ENCODE results near the gene MYEOV.

Gene MYEOV

GRCh38 chr11:69286374-69287371 is 7.3 kb upstream of the MYEOV start:
- H3K4me3 ChIP-seq (ENCODE audit: low read length) = no peak overlapping the region
- peak; percentile 91 for DNase-seq (ENCODE audit: low read depth)
- no peak for TF ChIP-seq CTCF (conservative IDR thresholded peaks at IDR 0.05; ENCODE audit: low read depth, low read length)

DNA sequence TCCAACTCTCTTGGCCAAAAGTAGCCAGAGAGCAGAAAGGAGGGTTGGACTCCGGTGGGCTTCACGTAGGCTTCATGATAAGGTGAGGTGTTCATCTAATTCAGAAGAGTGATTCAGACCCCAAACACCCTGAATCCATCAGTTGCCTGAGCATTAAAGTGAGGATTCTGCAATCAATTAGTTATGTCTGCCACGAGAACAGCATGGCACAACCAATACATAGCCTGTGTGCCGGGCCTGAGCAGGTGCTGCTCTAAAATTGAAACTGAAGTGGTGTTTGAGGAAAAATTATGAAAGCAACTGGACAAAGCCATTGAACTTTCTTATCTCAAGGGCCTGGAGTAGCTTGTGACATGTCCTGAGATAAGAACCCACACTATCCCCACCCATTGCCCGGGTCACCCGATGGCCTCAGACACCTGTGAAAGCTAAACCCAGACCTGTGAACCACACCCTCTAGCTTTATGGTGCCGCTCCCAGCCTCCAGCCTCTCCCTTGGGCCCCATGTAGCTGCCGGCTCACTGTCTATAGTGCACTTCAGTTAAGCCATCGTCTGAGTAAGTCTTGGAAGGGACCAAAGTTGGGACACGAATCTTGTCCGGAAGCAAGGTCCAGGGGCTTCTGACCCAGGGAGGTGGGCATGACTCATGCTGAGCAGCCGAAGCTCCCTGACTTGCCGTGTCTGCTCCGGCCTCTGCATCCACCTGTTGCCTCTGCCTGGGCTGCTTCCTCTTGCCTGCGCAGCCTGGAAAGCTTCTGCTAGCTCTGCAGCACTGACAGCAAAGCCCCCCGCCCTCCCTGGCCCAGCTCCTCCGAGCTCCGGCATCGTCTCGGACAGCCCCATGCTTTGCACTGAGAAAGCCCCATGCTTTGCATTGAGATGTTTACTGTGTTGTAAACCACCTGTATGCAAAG is 5.7 kb upstream of the MYEOV start:
- H3K4me3 ChIP-seq (ENCODE audit: low read length) = no peak overlapping the region
- no peak for TF ChIP-seq CTCF (conservative IDR thresholded peaks at IDR 0.05; ENCODE audit: low read depth, low read length)
- no peak for DNase-seq (ENCODE audit: low read depth)

GRCh38 chr11:69288883-69289242 is 5.1 kb upstream of the MYEOV start:
- TF ChIP-seq CTCF (conservative IDR thresholded peaks at IDR 0.05; ENCODE audit: low read depth, low read length) = no peak

GRCh38 chr11:69290806-69291205 is 3.1 kb upstream of the MYEOV start:
- H3K4me3 ChIP-seq (ENCODE audit: low read length) = no peak overlapping the region
- TF ChIP-seq CTCF (conservative IDR thresholded peaks at IDR 0.05; ENCODE audit: low read depth, low read length) = no peak
- no peak for DNase-seq (ENCODE audit: low read depth)

More at GRCh38 chr11:69288883-69289242, 5.1 kb upstream of the MYEOV start:
- no peak overlapping the region for H3K4me3 ChIP-seq (ENCODE audit: low read length)
- no peak for DNase-seq (ENCODE audit: low read depth)

DNA sequence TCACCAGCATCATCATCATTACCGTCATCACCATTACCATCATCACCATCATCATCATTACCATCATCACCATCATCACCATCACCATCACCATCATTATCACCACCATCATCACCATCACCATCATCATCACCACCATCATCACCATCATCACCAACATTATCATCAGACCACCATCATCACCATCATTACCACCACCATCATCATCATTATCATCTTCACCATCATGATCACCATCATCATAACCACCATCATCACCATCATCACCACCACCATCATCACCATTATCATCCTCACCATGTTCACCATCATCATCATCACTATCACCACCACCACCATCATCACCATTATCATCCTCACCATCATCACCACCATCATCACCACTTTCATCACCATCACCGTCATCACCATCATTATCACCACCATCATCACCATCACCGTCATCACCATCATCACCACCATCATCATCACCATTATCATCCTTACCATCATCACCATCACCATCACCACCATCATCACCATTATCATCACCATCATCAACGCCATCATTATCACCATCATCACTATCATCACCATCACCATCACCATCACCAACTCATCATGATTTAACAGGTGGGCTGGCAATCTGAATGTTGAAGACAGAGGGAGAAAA is 2.4 kb upstream of the MYEOV start:
- no peak for DNase-seq (ENCODE audit: low read depth)
- no peak overlapping the region for H3K4me3 ChIP-seq (ENCODE audit: low read length)
- TF ChIP-seq CTCF (conservative IDR thresholded peaks at IDR 0.05; ENCODE audit: low read depth, low read length) = no peak

GRCh38 chr11:69292221-69292648 is 1.7 kb upstream of the MYEOV start:
- DNase-seq (ENCODE audit: low read depth) = no peak
- TF ChIP-seq CTCF (conservative IDR thresholded peaks at IDR 0.05; ENCODE audit: low read depth, low read length) = peak; percentile 78
- H3K4me3 ChIP-seq (ENCODE audit: low read length) = no peak overlapping the region

Data from retinal pigment epithelial cell (primary cell).